SKM-1 treated with dmso at 0.1 percent for 144 hours (cell line): Measurements from ENCODE around the gene SCD5.

Source experiments
- DNase-seq: peaks from one replicate; lab custom pipeline; 2025; ENCODE audit not compliant: unreplicated experiment; lab: John Stamatoyannopoulos, UW

Gene SCD5

GRCh38 chr4:82737354-82737753 is 61.2 kb downstream of the SCD5 start:
- no peak for DNase-seq

DNA sequence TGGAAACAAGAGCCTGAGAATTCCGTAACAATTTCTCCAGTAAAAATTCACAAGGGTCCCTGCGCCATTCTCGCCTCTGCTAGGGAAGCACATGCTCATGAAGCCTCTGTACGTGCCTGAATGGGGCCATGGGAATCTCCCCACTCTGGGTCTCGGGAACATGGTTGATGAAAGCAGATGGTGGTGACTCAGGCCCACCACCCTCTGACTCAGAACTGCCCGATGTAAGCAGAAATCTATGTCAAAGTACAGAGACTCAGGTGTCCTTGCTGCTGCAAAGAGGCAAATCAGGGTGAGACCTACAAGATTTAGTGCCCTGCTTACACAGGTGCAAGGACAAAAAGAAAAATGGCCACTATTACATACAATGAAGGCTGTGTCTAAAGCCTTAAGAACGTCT is 65.0 kb downstream of the SCD5 start:
- no peak for DNase-seq

GRCh38 chr4:82728301-82728700 is 70.3 kb downstream of the SCD5 start:
- DNase-seq = no peak

GRCh38 chr4:82726596-82726995 is 72.0 kb downstream of the SCD5 start:
- DNase-seq = peak; percentile 7

DNA sequence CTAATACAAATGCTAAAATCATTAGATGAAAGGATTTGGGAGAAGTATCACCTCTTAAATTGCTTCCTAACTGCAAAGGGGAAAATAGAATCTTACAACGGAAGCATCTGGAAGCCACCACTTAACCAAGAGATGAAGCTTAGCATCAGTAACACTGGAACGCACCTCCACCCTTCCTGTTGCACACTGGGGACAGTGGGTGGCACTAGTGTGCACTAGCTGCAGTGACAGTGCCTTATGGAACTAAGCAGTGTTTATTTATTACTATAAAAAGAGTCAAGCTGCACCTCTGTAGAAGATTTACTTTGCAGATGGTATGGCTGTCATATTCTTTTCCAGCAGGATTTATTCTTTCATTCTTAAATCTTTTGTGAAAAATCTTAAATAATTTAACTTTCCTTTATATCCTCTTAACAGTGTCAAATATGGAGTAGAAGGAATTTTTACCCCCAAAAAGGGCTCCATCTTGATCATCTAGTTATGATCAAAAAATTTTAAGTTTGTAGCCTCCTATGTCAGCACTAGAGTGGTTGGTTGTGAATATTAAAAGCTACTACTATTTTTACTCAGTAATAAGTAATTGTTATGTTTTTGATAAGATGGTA is 76.7 kb downstream of the SCD5 start:
- peak; percentile 4 for DNase-seq

- no peak for DNase-seq
Measured at GRCh38 chr4:82718162-82718940, 80.2 kb downstream of the SCD5 start.

- DNase-seq = no peak
Measured at GRCh38 chr4:82715731-82716617, 82.6 kb downstream of the SCD5 start.

DNA sequence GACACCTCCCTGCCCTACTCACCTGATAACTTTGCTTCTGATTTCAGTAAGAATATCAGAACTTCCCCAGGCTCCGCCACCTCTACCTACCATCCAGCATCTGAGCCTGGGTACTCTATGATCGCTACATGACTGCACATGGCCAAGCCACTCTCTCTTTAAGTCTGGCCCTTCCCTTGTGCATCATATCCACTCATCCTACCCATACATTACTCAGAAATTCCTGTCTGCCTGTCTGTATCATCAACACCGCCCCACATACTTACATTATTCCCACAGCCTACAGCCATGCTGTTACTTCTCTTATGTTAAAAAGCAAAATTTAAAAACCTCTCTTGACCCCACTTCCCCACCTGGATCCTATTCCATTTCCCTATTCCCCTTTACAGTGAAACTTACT is 84.7 kb downstream of the SCD5 start:
- no peak for DNase-seq

DNA sequence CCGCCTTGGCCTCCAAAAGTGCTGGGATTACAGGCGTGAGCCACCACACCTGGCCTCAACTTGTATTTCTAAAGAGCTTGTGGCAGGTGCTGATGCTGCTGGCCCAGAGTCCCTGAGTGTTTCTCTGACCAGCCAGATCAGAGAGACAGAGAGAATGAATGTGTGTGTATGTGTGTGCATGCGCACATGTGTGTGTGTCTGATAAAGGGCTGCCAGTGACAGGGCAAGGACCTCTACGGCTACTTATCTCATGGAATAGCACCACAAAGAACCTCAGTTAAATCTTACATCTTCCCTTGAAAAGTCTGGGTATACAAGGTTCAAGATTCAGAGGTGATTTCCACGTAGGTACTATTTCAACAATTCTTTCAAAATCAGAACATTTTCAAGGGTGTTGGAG is 86.0 kb downstream of the SCD5 start:
- DNase-seq = no peak

- DNase-seq = no peak
Measured at GRCh38 chr4:82711158-82711785, 87.3 kb downstream of the SCD5 start.

GRCh38 chr4:82710197-82710929 is 88.2 kb downstream of the SCD5 start:
- no peak for DNase-seq

DNA sequence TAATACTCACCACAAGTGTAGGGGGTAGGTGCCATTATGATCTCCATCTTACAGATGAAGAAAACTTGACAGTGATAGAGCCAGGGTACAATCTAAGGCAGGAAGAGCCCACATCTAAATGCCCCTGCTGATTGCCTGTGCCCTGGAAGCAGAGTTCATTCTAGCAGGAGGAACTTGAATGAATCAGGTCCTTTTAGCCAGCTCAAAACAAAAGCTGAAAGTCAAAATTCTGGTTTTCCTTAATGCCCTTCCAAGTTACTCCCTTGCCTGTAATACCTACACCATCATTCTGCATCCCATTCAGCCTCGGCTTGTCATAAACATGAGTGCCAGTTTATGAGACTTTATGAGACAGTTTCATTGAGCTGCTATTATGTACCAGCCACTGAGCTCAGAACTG is 89.6 kb downstream of the SCD5 start:
- no peak for DNase-seq

DNA sequence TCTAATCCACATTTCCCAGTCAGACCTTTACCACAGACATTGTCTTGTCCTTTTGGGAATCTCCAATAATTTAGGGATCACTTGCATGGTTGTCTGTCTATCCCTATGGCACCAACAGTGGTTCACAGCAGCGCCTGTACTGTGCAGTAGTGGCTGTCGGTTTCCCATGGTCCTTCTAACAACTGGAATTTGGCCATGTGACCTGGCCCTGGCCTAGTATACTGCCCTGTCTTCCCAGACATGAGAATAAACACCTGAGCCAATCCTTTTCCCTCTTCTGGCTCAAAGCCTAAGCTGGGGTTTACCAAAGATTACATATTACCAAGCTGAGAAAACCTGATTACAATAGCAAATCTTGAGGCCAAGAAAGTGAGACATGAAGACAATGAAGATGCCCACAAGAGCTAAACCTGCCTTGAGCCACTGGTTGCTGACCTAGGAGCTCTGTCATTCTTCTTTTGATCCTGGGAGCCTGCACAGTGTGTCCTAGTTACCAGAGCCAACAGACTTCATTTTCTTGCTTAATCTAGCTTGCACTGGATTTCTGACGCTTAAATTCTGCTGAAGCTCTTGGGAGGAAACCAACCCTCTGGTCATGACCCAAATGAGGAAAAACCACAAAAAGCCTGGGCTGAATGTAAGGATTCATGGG is 92.1 kb downstream of the SCD5 start:
- no peak for DNase-seq

- no peak for DNase-seq
Measured at GRCh38 chr4:82705928-82706300, 92.7 kb downstream of the SCD5 start.

- DNase-seq = no peak
Measured at GRCh38 chr4:82705169-82705927, 93.2 kb downstream of the SCD5 start.

GRCh38 chr4:82704156-82704555 is 94.4 kb downstream of the SCD5 start:
- DNase-seq = no peak

DNA sequence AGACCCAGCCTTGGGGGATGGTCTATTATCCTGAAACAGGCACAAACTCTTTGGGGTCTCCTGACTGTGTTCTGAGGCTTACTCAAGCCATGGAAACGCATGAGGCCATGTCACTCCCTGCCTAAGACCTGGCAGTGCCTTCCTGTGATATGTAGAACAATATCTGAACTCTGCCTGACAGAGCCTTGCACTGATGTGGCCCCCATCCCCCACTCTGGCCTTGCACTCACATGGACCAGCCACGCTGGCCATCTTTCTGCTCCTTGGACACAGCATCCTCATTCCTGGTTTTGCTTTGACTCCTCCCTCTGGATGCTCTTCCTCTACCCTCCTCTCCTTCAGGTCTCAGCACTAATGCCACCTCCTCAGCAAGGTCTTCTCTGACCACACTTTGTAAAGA is 100.2 kb downstream of the SCD5 start:
- no peak for DNase-seq

DNA sequence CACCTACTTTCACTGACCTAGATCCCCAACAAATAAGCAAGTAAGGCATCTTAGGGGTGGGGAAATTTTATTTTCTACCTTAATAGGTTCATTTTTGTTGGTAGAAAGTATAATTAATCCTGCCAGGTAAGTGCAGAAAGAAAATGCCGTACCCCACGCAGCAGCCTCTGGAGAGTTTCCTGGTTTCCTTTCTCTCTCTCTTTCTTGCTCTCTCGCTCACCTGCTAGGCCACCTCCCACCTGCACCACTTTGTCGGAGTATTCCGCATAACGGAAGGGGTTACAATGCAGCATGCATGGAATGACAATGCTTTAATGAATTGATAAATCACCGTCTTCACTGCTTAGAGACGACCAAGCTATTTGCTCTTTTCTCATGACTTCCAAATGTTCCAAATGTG is 101.0 kb downstream of the SCD5 start:
- DNase-seq = no peak

DNA sequence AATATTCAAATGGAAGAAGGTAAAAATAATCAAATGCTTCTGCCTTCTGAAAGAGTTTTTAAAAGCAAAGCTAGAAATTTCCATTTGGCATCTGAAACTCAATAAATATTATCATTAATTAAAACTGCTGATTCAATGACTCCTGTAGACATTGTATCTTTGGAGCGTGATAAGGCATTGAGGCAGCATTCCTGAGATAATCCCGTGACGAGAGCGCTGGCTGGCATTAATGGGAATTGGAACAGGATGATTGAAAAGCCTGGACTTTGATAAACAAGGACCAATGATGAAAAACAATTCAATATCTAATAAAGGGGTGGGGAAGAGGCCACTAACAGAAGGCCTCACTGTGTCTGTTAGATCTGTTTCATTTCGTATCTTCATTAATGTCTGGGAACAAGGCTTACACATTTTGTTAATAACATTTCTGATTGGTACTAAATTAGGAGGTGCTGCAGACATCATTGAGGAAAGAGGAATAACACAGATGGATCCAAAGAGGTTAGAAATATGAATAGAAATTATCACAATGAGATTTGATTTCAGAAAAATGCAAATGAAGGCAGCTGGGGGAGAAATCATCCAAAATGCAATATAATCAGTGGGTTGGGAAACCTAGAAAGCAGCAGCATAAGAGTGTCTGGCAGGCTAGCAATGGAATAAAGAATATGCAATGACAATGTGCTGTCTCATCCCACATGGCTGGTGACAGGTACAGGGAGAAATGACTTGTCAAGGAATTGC is 102.3 kb downstream of the SCD5 start:
- no peak for DNase-seq
